HG02798 (cell line): ENCODE measurements around the gene FGF4.
"Not testable (repeated sequence)": the region's sequence is repeated elsewhere in the genome, so short reads cannot be mapped to it uniquely, and the experiment has no call there.

ENCODE experiments used
- ATAC-seq: cut with Tn5 transposase; IDR thresholded peaks from one replicate; pipeline ENCODE4 v1.9.1; 2021; ENCODE audit warnings: mild to moderate bottlenecking; ENCODE audit not compliant: unreplicated experiment, poor library complexity

The FGF4 gene

GRCh38 chr11:69774354-69775162, 583 bp downstream of the FGF4 start:
- ATAC-seq, result no peak

- no peak for ATAC-seq
Measured at GRCh38 chr11:69773626-69774353, 1.4 kb downstream of the FGF4 start.

- no peak for ATAC-seq
Measured at GRCh38 chr11:69771466-69771865, 3.7 kb downstream of the FGF4 start.

- no peak for ATAC-seq
Measured at GRCh38 chr11:69770540-69770939, 4.6 kb downstream of the FGF4 start.

- no peak for ATAC-seq
Measured at GRCh38 chr11:69765498-69765995, 9.6 kb downstream of the FGF4 start.

GRCh38 chr11:69764918-69765317, 10.2 kb downstream of the FGF4 start:
- ATAC-seq, result not testable (repeated sequence)

GRCh38 chr11:69760319-69760718, 14.8 kb downstream of the FGF4 start:
- ATAC-seq, result no peak

- no peak for ATAC-seq
Measured at GRCh38 chr11:69752890-69753289, 22.3 kb downstream of the FGF4 start.

- ATAC-seq, result no peak
Measured at GRCh38 chr11:69750875-69751597, 24.1 kb downstream of the FGF4 start.

- ATAC-seq, result no peak
Measured at GRCh38 chr11:69750108-69750850, 24.9 kb downstream of the FGF4 start.

- ATAC-seq, result no peak
Measured at GRCh38 chr11:69748637-69749036, 26.5 kb downstream of the FGF4 start.

GRCh38 chr11:69746752-69747742, 28.1 kb downstream of the FGF4 start:
- no peak for ATAC-seq

GRCh38 chr11:69746140-69746539, 29.0 kb downstream of the FGF4 start:
- ATAC-seq, result no peak

GRCh38 chr11:69745201-69745600, 29.9 kb downstream of the FGF4 start:
- ATAC-seq, result no peak

GRCh38 chr11:69744435-69744834, 30.7 kb downstream of the FGF4 start:
- ATAC-seq, result no peak

- ATAC-seq, result no peak
Measured at GRCh38 chr11:69734841-69735240, 40.3 kb downstream of the FGF4 start.

- ATAC-seq, result no peak
Measured at GRCh38 chr11:69734367-69734766, 40.8 kb downstream of the FGF4 start.

- ATAC-seq, result no peak
Measured at GRCh38 chr11:69732910-69733309, 42.2 kb downstream of the FGF4 start.

- no peak for ATAC-seq
Measured at GRCh38 chr11:69731110-69731509, 44.0 kb downstream of the FGF4 start.
